Measurements from ENCODE around the gene ZCCHC3. TPM values are rescaled to one million over a fixed set of nuclear protein-coding genes. Genes with fewer than 3 reads are reported as not detected.

ZCCHC3 gene
- total RNA-seq, 2 experiments from 2014 or later, result 17.8 to 18.0 TPM

DNA sequence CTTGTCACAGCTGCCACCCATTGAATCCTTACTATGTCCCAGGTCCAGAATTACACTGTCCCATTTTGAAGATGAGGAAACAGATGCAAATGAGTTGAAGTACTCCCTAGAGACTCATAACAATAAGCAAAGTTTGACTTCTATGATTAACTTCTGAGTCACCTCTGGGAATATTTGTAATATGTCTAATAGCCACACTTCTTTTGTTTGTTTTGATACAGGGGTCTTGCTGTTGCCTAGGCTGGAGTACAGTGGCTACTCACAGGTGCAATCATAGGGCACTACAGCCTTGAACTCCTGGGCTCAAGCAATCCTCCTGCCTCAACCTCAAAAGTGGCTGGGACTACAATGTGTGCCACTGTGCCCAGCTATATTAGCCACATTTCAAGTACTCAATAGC lies 16.6 kb downstream of the ZCCHC3 start:
- no peak for ATAC-seq
- POLR2A ChIA-PET, result no interaction called here

DNA sequence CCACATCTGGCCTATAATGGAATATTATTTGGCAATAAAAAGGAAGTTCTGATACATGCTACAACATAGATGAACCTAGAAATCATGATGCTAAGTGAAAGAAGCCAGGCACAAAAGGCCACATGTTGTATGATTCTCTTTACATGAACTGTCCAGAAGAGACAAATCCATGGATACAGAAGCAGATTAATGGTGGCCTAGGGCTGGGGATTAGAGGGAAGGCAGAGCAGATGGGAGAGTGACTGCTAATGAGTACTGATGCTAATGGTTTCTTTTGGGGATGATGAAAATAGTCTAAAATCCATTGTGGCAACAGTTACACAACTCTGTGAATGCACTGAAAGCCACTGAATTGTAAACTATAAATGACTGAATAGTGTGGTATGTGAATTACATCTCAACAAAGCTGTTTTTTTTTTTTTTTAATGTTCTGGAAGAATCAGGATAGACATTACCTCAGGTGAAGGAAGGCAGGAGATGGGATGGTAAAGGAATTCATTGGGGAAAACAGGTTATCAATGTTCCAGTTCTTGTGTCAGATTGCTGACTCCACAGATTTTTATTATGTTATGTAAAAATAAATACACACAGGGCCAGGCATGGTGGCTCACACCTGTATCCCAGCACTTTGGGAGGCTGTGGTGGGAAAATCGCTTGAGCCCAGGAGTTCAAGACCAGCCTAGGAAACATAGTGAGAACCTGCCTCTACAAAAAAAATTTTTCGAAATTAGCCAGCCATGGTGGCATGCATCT lies 19.1 kb downstream of the ZCCHC3 start:
- no peak overlapping the region for H3K4me3 Mint-ChIP-seq
- TF ChIP-seq, protein P1, sequence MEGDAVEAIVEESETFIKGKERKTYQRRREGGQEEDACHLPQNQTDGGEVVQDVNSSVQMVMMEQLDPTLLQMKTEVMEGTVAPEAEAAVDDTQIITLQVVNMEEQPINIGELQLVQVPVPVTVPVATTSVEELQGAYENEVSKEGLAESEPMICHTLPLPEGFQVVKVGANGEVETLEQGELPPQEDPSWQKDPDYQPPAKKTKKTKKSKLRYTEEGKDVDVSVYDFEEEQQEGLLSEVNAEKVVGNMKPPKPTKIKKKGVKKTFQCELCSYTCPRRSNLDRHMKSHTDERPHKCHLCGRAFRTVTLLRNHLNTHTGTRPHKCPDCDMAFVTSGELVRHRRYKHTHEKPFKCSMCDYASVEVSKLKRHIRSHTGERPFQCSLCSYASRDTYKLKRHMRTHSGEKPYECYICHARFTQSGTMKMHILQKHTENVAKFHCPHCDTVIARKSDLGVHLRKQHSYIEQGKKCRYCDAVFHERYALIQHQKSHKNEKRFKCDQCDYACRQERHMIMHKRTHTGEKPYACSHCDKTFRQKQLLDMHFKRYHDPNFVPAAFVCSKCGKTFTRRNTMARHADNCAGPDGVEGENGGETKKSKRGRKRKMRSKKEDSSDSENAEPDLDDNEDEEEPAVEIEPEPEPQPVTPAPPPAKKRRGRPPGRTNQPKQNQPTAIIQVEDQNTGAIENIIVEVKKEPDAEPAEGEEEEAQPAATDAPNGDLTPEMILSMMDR (IDR thresholded peaks at IDR 0.05), result no peak
- H3K36me3 Mint-ChIP-seq (ENCODE audit: low read depth), result peaks cover 6% of the 10 kb centered on the region
- ChIA-PET POLR2A (no interaction called here), CTCF (no interaction called here)
- DNase-seq (no peak), ATAC-seq (no peak)
- no peaks in the 10 kb centered on the region for H3K27me3 Mint-ChIP-seq
- H3K27ac Mint-ChIP-seq, result no peak overlapping the region
- intact Hi-C loops (cut with micrococcal nuclease), result no loop called here
- H3K9me3 Mint-ChIP-seq, result no peaks in the 10 kb centered on the region
- no peaks in the 10 kb centered on the region for H3K4me1 Mint-ChIP-seq (ENCODE audit: low read depth)

More for the DNA sequence above, 16.6 kb downstream of the ZCCHC3 start:
- intact Hi-C loops (cut with micrococcal nuclease), result no loop called here
- Mint-ChIP-seq H3K4me1 (ENCODE audit: low read depth) (peaks cover 15% of the 10 kb centered on the region), H3K9me3 (no peaks in the 10 kb centered on the region), H3K4me3 (no peak overlapping the region), H3K27me3 (no peaks in the 10 kb centered on the region), H3K36me3 (ENCODE audit: low read depth) (no peaks in the 10 kb centered on the region), H3K27ac (no peak overlapping the region)
- TF ChIP-seq, protein P1 (IDR thresholded peaks at IDR 0.05), result no peak
- CTCF ChIA-PET, result interaction anchor here (4.0 kb wide), 1 partner anchor 10 kb away, joined by 16 read pairs; no protein-coding TSS in a partner anchor
- no peak for DNase-seq

DNA sequence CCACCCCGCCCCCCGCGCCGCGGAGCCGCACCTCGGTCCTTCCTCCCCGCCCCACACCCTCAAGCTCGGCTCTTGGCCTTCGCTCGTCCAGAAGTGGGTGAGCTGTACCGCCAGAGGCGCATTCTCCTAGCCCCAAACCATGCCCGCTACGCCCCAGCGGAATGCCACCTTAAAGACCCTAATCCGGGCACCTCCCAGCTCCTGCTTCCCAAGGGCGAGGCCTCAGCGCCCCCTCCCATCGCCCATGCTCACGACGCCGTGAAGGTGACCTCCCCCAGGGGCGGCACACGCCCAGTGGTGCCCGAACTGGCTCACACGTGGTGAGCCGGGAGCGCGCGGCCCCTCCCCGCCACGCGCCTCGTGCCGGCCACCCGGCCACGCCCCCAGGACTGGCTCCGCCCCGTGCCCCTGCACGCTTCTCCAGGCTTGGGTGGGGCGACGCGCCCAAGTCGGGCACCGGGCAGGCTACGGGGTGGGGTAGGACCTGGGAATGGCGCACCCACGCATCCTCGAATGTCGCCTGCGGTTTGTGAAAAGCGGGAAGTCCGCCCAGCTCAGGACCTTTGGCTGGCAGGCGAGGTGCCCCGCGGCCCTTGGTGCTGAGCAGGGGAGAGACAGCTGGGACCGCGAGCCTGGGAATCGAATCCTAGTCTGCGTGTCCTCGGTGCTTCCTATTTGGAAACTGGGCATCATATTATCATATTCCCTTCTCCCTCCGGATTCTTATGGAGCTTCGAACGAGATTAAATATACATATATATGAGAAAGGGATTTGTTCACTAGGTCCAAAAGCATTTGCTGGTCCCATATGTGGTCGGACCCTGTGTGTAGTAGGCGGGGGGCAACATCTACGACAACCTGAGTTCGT lies 27.0 kb downstream of the ZCCHC3 start:
- TF ChIP-seq, protein P1 (IDR thresholded peaks at IDR 0.05), result peak; percentile 20
- H3K9me3 Mint-ChIP-seq, result no peaks in the 10 kb centered on the region
- ATAC-seq (peak; percentile 55), DNase-seq (peak; percentile 92)
- ChIA-PET POLR2A (interaction anchor here (0.9 to 7.6 kb wide), 9 partner anchors 10 to 137 kb away, joined by 3 to 94 read pairs (median 5); partner anchors contain the start of genes TRIB3 and ZCCHC3), CTCF (interaction anchor here (0.9 to 2.9 kb wide), 10 partner anchors 11 to 77 kb away, joined by 3 to 16 read pairs (median 4); partner anchors contain the start of gene ZCCHC3)
- peaks cover 12% of the 10 kb centered on the region for H3K36me3 Mint-ChIP-seq (ENCODE audit: low read depth)
- peaks cover 24% of the 10 kb centered on the region for H3K4me1 Mint-ChIP-seq (ENCODE audit: low read depth)
- no peaks in the 10 kb centered on the region for H3K27me3 Mint-ChIP-seq
- intact Hi-C loops (cut with micrococcal nuclease), result no loop called here
- peak overlapping the region; percentile 90 for H3K4me3 Mint-ChIP-seq
- peak overlapping the region; percentile 91 for H3K27ac Mint-ChIP-seq

DNA sequence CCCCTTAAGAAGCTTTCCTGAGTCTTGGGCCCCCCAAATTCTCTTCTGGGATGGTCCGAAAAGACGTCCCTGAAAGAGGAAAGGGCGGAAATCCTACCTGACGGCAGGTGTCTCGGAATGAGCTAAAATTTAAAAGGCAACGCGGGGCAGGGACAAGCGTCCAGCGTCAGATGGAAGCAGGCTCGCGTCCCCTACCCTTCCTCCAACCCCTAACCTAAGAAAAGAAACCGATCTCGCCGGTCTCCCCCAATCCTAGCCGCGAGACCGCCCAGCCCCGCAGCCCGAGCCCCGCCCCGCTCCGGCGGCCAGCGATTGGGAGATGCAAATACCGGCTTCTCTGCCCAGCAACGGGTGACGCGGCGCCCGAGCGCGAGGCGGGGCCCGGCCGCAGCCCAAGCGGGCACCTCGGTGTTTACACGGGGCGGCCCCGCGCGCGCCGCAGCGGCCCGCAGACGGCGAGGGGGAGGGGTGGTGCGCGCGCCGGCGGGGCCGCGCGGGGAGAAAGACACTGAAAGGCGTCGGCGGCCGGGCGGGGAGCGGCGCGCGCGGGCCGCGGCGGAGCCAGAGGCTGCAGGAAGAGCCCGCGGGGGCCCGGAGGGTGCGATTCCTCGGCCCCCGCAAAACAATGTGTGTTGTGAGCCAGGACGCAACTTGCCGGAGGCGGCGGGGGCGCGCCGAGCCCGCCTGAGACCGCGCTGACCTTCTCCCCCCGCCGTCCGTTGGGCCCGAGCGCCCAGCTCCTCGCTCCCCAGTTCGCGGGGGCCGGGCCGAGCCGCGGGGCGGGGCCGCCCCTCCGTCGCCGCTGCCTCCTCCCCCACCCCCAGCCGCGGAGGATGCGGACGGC lies 27.9 kb downstream of the ZCCHC3 start, which contains the start of gene SOX12:
Gene SOX12, plus strand, starts transcription at position 508 of the 844 bp plus-strand sequence. CDS start 373 bp downstream, outside the sequence.
- DNase-seq (peak; percentile 98), ATAC-seq (peak; percentile 69)
- no peaks in the 10 kb centered on the region for H3K9me3 Mint-ChIP-seq
- POLR2A ChIA-PET, result interaction anchor here (0.9 to 7.6 kb wide), 4 partner anchors 16 to 137 kb away, joined by 3 to 94 read pairs (median 8); partner anchors contain the start of genes TRIB3 and ZCCHC3
- TF ChIP-seq, protein P1 (IDR thresholded peaks at IDR 0.05), result no peak
- peaks cover 25% of the 10 kb centered on the region for H3K4me1 Mint-ChIP-seq (ENCODE audit: low read depth)
- H3K4me3 Mint-ChIP-seq, result peak within 1 kb of the TSS; percentile 90
- intact Hi-C loops (cut with micrococcal nuclease), result no loop called here
- CTCF ChIA-PET, result interaction anchor here (1.0 to 2.9 kb wide), 6 partner anchors 12 to 78 kb away, joined by 3 to 16 read pairs (median 4); partner anchors contain the start of gene ZCCHC3
- H3K27ac Mint-ChIP-seq, result peak within 1 kb of the TSS; percentile 91
- no peaks in the 10 kb centered on the region for H3K27me3 Mint-ChIP-seq
- peaks cover 12% of the 10 kb centered on the region for H3K36me3 Mint-ChIP-seq (ENCODE audit: low read depth)

All from activated CD8-positive, alpha-beta T cell treated with anti-CD3 and anti-CD28 coated beads for 36 hours (primary cell).